HG03159 (cell line): ENCODE measurements around the gene CKB.
A peak's percentile ranks its signal among the peaks of the same experiment; 100 is the strongest.
"Not testable (repeated sequence)": the region's sequence is repeated elsewhere in the genome, so short reads cannot be mapped to it uniquely, and the experiment has no call there.

Experiments
- ATAC-seq: cut with Tn5 transposase; IDR thresholded peaks from one replicate; pipeline ENCODE4 v1.9.1; 2021; ENCODE audit warnings: mild to moderate bottlenecking, moderate library complexity; ENCODE audit not compliant: unreplicated experiment

The CKB gene

GRCh38 chr14:103528146-103528586 lies 5.5 kb upstream of the CKB start:
- no peak for ATAC-seq

DNA sequence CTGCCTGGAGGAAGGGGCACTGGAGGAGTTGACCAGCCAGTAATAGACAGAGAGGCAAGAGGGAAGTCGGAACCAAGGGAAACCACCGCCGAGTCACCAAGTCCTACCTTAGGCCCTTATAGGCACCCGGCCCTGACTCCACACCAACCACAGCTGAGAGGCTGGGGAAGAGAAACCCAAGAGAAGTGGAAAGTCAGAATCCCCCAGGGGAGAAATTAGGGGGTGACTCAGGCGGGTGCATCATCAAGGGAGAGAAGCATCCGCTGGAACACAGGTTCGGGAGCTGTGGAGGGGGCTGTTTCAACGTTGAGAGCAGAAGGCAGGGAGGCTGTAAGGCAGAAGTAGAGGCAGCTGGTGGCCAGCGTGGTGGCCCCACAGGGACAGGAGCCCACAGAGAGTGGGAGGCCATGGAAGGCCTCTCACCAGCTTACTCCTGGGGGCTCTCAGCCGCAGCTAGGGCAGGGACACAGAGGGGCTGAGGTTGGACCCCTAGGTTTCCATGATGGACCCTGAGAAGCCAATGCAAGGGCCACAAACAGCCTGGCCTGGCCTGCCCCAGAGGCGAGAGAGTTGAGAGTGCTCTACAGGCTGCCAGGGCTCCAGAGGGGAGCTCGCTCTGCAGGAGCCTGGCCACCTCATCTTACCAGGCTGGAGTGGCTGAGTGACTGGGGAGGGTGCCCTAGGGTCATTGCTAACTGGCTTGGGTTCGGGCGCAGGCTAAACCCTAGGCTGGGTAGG lies 4.9 kb upstream of the CKB start:
- ATAC-seq = peak; percentile 60

- ATAC-seq = no peak
These were observed 4.3 kb upstream of the CKB start for GRCh38 chr14:103526914-103527248.

GRCh38 chr14:103526247-103526913 lies 3.8 kb upstream of the CKB start:
- no peak for ATAC-seq

DNA sequence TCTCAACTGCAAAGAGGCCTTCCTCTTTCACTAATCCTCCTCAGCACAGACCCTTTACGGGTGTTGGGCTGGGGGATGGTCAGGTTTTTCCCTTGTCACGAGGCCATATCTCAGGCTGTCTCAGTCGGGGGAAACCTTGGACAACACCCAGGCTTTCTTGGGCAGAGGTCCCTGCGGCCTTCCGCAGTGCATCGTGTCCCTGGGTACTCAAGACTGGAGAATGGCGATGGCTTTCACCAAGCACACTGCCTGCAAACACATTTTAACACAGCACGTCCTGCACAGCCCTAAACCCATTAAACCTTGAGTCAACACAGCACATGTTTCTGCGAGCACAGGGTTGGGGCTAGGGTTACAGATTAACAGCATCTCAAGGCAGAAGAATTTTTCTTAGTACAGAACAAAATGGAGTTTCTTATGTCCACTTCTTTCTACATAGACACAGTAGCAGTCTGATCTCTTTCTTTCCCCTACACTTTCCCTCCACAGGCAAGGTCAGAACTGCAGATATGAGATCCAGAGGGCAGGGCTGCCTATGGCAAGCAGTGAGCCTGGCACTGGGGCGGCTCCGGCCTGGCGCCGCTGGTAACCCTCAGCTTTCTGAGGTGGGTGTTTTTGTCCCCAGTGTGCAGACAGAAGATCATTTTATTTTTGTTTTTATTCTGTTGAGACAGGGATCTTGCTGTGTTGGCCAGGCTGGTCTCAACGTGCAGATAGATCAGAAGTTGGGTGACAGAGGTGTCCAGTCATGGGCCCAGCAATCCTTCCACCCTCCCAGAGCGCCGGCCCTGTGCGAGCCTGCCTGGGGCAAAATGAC lies 3.0 kb upstream of the CKB start:
- ATAC-seq = not testable (repeated sequence)

GRCh38 chr14:103524002-103524935 lies 1.6 kb upstream of the CKB start:
- ATAC-seq = no peak

DNA sequence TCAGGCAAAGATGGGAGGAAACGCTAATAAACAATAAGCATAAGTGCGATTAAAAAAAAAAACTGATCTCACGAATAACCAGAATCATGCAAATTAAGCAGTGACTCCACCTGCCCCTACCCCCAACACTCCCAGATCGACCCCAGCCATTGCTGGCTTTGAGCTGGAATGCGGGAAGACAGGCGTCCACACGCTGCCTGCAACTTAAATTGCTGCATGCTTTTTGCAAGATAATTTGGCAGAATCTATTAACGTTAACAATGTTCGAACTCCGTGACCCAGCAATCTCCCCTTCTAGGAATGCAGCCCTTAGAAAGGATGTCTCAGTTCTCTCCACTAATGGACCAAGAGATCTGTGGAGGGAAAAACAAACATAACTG lies 935 bp upstream of the CKB start:
- ATAC-seq = no peak

DNA sequence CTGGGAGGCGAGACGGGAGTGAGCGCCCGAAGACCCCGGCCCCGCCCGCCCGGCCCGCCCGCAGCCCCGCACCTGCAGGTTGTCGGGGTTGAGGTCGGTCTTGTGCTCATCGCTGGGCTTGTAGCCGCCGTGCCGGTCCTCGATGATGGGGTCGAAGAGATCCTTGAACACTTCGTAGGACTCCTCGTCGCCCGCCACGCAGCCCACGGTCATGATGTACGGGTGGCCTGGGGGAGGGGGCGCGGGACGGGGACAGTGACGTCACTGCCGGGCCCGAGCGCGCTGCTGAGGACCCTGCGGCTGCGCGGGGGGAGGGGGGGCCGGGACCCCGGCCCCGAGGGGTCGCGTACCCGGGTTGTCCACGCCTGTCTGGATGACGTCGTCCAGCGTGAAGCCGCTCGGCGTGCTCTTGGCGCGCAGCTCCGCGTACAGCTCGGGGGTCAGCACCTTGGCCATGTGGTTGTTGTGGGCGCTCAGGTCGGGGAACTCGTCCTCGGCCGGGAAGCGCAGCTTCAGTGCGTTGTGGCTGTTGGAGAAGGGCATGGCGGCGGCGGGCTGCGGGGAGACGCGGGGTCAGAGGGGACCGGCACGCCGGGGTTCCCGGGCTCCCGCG lies 573 bp downstream of the CKB start:
- ATAC-seq = no peak

- no peak for ATAC-seq
These were observed 1.1 kb downstream of the CKB start for GRCh38 chr14:103521438-103521950.

DNA sequence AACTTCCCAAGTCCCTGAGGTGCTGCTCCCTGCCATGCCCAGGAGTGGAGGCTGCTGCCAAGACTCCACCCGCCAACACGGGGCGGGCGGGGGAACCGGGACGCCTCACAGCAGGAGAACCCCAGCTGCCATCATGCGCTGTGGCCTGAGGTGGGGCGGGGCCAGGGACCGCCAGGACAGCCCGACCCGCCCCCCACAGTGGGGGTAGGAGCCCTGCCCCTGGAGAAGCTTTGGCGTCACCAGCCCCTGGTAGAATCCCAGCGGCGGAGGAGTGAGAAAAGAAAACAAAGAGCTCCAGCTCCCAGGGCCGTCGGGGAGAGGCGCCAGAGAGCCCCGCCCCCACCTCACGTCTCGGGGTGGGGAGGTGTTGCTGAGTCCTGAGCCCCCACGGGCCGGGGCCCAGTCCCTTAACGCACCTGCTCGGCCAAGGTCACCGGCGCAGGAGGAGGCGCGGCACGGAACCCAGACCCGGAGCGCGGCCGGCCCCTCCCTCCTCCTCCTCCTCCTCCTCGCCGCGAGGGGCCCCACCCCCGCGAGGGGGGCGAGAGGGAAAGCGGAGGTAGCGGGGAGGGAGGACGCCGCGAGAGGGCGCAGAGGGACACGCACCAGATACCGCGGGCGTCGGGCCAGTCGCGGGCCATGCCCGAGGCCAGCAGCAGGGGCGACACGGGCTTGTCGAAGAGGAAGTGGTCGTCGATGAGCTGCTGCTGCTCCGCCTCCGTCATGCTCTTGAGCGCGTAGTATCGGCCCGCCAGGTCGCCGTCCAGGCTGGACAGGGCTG lies 1.8 kb downstream of the CKB start:
- ATAC-seq = peak; percentile 40

DNA sequence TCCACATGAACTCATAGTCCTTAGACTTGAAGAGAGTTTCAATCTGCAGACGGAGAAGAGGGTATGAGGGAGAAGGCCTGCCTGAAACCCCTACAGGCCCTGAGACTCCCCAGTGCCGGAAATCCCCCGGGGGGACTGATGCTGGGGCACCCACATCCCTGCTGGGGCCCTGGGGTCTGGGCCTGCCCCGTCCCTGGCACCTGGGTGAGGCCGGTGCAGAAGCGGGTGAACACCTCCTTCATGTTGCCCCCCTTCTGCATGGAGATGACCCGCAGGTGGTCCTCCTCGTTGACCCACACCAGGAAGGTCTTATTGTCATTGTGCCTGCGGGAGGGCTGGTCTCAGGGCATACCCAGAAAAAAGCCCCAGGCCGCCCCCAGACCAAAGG lies 2.4 kb downstream of the CKB start:
- ATAC-seq = no peak

DNA sequence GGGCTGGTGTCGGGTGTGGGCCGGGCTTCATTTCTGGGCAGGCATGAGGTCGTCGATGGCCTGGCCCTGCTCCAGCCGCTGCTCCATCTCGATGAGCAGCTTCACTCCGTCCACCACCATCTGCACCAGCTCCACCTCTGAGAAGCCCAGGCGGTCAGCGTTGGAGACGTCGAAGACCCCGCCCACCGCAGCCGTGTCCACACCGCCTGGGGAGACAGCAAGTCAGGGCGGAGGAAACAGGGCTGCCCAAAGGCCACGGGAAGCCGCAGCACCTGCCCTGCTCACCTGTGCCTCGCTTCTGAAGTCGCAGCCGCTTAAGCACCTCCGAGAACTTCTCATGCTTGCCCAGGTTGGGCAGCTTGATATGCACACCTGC lies 2.8 kb downstream of the CKB start:
- ATAC-seq = no peak

- no peak for ATAC-seq
These were observed 3.4 kb downstream of the CKB start for GRCh38 chr14:103519043-103519836.

DNA sequence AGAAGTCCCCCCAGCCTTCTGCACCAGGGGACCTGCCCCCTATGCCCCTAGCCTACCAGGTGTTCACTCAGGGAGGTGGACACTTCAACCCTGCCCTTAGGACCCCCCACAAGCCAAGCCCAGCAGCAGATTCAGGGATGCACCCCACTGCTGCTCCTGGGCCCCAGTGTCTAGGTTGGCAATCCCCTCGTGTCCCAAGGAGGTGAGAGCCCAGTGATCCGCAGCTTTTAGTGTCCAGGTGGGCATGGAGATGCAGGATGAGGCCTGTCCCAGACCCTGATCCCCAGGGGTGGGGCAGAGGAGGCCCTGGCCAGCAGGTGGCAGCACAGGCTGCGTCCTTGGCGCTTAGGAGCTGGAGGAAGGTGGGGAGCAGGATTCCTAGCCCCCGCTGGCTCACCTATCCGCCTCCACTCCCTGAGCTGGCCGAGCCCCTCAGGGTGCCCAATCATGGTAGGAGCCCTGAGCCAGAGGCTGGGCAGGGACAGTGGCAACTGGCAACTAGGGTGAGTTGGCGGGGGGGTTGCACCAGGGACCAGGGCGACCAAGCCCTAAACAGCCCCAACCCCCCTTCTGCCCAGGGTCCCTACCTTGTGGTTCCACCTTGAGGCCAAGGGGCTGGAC lies 4.1 kb downstream of the CKB start:
- ATAC-seq = no peak

DNA sequence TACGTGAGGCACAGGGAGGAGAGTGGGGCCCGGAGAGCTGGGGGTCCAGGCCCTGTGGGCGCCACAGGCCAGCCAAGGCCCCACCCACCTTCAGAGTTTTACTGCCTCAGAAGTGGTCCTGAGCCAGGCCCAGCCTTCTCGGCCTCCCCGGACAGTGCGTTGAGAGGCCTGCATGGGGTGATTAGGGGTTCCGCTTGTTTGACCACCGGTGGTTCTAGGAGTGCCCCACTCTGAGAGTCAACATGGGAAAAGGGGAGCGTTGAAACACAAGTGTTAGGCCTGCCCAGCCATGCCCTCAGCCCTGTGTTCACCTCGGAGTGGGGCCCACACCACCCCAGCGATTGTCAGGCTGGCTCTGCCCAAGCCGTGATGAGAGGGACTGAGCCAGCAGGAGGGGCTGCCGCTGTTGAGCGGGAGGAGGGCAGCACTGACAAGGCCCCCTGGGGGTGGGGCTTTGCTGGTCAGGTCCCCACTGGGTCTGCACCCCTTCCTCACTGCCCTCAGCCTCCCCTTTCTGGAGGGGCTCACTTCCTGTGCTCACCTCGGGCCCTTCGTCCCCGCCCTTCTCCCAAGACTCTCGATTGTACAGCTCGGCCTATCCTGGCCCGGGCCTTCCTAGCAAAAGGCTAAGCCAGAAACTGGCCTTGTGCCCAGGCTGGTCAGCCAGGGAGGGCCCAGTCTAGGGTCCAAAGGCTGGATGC lies 4.8 kb downstream of the CKB start:
- ATAC-seq = no peak

DNA sequence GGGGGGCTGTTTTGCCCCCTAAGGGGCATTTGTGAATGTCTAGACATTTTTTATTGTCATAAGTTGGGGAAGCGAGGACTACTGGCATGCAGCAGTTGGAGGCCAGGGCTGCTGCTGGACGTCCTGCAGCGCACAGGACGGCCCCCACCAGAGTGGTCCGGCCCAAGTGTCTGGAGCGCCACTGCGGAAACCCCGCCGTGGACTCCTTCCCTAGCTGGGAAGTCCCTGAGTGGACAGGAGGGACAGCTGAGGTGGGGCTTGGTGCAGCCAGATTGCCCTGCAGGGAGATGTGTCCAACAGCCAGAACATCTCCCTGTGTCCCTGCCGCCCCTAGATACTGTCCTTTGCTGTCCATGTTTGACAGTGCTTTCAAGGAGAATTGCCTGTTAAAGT lies 5.5 kb downstream of the CKB start:
- no peak for ATAC-seq

DNA sequence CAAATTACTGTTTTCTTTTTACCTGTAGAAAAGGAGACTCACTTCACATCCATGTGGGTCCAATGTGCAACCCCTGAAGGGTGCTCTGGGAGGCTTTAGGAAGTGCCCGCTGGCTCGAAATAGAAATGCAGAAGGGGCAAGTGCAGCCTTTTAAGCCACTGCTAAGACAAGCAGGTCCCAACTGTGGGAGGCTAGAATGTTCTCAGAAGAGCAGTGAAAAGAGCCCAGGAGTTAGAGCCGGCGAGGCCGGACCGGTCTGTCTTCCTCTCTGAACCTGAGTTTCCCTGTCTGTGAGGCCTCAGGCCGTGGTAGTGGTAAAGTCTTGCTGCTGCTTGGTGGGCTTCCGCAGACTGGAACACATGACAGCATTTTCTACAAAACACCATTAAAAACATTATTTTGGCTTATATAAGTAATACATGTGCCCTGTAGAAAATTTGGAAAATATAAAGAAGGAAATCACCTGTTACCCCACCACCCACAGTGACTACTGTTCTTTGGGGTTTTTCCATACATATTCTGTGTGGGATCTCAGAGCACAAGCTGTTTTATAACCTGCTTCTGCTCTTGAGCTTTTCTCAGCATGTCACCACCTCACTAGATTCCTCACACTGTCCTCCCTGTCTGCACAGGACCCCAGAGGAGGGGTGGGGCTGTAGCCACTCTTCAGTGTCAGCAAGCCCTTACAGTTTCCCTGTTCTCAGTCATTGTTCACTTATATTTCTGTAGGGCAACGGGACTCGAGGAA lies 6.0 kb downstream of the CKB start:
- ATAC-seq = no peak
